ENCODE measurements around the gene ADAMTSL5.
A peak's percentile ranks its signal among the peaks of the same experiment; 100 is the strongest.

Gene ADAMTSL5

DNA sequence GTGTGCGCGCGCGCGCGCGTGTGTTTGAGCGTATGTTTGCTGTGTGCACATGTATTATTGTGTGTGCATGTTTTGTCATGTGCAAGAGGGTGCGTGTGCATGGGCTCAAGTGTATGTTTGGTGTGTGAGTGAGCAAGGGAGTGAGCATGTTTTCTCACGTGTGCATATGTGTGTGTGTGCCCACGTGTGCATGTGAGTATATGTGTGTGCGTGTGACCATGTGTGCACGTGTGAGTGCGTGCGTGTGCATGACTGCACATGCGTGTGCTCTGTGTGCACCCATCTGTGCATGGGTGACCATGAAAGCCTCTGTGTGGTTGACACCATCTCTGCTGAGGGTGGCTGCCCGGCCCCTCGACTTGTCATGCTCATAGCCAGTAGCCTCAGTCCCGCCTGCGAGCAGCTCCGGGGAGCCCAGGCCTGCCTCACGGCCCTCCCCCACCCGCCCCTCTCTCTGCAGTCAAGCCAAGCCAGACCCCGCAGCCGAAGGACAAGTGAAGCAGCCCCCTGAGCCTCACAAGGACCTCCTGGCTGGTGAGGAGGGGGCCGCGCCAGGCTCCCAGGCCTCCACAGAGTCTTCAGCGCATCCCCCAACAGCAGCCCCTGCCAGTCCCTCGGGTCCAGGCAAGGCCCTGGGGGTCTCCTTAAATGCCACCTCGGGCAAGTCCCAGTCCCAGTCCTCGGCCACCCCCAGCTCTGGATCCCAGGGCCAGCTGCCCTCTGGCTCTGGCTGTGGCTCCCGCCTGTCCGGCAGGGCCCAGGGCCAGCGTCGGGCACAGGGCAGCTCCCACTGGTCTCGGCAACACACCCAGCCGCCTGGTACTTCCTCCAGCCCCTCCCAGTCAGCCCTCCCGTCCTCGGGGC is 15.9 kb downstream of the ADAMTSL5 start:
- no peak for DNase-seq (ENCODE audit: low spot score)

GRCh38 chr19:1495799-1496713 is 16.8 kb downstream of the ADAMTSL5 start:
- no peak for DNase-seq (ENCODE audit: low spot score)

DNA sequence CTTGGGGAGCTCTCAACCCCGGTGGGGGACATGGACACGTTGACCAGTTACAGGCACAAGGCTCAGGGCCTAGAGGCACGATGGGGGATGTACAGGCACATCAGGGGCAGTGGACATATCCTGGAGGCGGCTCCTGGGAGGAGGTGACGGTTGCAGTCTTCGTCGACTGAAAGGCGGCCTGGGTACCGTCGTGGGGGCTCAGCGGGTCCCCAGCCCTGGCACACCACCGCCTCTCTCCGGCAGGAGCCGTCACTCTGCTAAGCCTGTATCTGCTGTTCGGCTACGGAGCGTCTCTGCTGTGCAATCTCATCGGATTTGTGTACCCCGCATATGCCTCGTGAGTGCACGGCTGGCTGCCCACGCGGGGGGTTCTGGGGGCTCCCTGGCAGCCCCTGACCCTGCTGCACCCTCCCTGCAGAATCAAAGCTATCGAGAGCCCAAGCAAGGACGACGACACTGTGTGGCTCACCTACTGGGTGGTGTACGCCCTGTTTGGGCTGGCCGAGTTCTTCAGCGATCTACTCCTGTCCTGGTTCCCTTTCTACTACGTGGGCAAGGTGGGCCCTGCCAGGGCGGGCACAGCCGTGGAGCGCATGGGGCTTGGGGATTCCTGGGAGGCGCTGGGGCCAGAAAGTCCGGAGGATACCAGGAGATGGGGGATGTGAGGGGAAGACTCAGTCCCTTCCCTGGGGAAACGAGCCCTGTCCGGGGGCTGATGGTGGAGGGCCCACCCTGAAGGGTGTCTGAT is 17.6 kb downstream of the ADAMTSL5 start:
- no peak for DNase-seq (ENCODE audit: low spot score)

DNA sequence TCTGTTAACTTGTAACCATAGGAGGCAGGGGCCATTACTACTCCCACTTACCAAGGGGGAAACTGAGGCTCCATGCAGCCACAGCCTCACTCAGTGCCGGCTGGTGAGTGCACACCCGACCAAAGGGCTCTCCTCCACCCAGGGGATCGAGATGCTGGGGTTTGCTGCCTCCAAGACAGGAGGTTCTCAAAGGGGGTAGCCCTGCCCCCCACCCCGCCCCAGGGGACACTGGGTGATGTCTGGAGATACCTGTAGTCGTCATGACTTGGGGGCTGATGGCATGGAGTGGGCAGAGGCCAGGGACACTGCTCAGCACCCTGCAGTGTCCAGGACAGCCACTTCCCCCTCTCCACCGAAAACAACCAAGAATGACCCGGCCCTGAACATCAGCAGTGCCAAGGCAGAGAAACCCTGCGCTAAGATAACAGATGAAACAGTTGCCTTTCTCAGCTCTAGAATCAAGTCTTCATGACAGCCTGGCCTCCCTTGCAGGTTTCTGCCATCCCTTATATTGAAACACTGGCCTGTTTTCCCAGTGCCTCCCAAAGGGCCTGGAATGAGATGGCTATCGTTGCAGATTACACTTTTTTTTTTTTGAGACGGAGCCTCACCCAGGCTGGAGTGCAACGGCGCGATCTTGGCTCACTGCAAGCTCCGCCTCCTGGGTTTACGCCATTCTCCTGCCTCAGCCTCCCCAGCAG is 18.6 kb downstream of the ADAMTSL5 start:
- no peak for DNase-seq (ENCODE audit: low spot score)

GRCh38 chr19:1492474-1493006 is 20.3 kb downstream of the ADAMTSL5 start:
- no peak for DNase-seq (ENCODE audit: low spot score)

DNA sequence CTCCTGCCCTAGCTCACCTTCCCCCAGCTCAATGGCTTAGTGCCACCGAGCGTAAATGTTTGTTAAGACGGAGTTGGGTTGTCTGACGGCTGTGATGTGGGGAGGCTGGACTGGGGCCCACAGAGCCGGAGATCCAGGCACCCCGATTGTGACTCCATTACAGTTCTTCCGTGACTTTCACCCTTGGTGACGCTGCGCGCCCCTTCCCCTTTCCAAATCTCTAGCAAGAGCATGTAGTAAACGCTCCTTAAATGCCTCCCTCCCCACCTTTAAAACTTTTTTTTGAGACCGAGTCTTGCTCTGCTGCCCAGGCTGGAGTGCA is 21.0 kb downstream of the ADAMTSL5 start:
- no peak for DNase-seq (ENCODE audit: low spot score)

DNA sequence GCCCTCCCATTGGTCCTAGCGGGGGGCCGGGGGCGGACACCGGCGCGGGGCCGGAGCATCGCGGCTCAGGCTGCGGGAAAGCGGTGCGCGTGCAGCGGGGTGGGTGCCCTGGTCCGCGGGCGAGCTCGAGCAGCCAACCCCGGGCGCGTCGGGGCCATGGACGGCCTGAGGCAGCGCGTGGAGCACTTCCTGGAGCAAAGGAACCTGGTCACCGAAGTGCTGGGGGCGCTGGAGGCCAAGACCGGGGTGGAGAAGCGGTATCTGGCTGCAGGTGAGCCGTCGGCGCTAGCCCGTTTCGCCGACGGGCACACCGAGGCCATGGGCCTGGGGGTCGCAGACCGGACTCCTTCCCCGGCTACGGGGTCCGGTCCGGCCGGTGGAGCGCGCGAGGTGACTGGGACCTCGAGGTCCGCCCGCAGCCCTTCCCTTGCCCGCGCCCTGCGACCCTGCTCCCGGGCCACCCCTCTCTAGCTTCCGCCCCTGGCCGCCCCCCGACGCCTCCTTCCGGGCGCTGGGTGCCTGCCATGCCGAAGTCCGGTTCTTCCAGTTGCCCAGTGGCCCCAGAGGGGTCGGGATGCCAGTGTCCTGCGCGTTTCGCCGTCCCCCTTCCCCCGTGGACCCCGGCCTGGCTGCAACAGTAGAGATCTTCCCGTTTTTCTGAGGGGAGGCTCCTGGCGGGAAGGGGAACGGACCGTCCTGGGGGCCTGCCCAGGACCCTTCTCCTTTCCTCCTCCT is 21.5 kb downstream of the ADAMTSL5 start, which contains the start of gene REEP6:
REEP6 (plus strand) TSS at position 68 of the 735 bp plus-strand sequence; CDS start at position 157, 89 bp downstream.
- no peak for DNase-seq (ENCODE audit: low spot score)

GRCh38 chr19:1490311-1491113 is 22.3 kb downstream of the ADAMTSL5 start, which contains the start of gene PCSK4:
TSS of gene PCSK4 (minus strand) at chr19:1490350. CDS start at chr19:1490346, 4 bp downstream.
- DNase-seq (ENCODE audit: low spot score): peak; percentile 97

- DNase-seq (ENCODE audit: low spot score): peak; percentile 54
These were observed 23.1 kb downstream of the ADAMTSL5 start for GRCh38 chr19:1489463-1490310.

GRCh38 chr19:1488282-1488601 is 24.6 kb downstream of the ADAMTSL5 start:
- no peak for DNase-seq (ENCODE audit: low spot score)

GRCh38 chr19:1487576-1488281 is 25.1 kb downstream of the ADAMTSL5 start:
- DNase-seq (ENCODE audit: low spot score): no peak

DNA sequence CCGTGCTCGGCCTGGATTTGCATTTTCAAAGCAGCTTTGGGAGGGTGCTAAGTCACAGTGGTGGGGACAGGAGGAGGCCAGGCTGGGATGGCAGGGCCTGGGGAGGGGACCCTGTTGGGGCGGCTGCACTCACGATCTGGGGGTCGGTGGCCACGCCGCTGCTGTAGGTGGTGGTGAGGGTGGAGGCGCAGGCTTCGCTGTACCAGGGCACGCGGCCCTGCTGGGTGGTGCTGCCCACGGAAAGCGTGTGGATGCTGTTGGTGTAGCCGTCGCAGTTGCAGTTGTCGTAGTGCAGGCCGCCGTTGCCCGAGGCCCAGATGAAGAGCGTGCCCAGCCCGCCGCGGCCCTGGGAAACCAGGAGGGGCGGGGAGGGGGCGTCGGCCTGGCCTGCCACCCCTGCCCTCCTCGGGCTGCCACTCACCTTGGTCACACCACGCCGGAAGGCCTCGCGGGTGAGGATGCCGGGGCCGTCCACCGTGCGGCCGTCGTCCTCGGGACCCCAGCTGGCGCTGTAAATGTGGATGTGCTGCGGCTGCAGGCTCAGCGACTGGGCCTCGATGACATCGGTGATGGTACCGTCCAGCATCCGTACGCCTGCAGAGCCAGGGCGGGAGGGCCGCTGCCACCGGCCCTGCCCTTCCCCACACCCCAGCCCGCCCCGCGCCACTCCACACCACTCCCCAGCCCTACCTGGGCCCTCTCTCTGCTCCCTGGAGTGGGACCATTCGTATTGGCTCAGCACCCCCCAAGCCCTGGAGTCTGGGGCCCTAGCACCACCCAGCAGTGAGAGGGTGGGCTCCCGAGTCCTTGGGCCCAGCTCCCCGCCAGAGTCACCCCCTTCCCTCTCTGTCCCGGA is 25.9 kb downstream of the ADAMTSL5 start:
- no peak for DNase-seq (ENCODE audit: low spot score)

DNA sequence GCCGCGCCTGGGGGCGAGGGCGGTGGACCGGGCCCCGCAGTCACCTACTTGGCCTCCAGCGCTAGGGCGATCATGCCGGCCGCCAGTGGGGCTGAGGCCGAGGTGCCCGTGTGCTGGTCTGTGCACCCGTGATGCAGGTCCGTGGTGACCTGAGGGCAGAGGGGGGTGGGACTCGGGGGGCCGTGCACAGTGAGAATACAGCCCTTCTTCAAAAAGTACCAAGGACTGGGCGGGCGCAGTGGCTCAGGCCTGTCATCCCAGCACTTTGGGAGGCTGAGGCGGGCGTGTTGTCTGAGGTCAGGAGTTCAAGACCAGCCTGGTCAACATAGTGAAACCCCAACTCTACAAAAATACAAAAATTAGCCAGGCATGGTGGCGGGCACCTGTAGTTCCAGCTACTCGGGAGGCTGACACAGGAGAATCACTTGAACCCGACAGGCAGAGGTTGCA is 28.8 kb downstream of the ADAMTSL5 start:
- DNase-seq (ENCODE audit: low spot score): no peak

- no peak for DNase-seq (ENCODE audit: low spot score)
These were observed 29.5 kb downstream of the ADAMTSL5 start for GRCh38 chr19:1483131-1483978.

GRCh38 chr19:1482361-1483130 is 30.3 kb downstream of the ADAMTSL5 start:
- DNase-seq (ENCODE audit: low spot score): no peak

Measured in iPS-NIHi11 (cell line).